ENCODE measurements around the gene GTF3A. TPM values are rescaled to one million over a fixed set of nuclear protein-coding genes. Genes with fewer than 3 reads are reported as not detected.
A peak's percentile ranks its signal among the peaks of the same experiment; 100 is the strongest.

GTF3A gene
- total and polyA plus RNA-seq, 2 of the 8 experiments (the other 6 are each of a cell fraction or from before 2014, with no cell fraction given): 41.6 to 96.5 TPM

- Histone ChIP-seq H3K79me1 (ENCODE audit: low read depth, low read length) (0 out of 2 replicates have a peak, but pooled peaks cover 3% of the 10 kb centered on the region), H3K18ac (ENCODE audit: extremely low read depth, low read length) (no peak overlapping the region; the same call in 1 of the 2 replicates), H3K27me3 (replicated peaks in 1 of 4; ENCODE audit: control insufficient read depth in 3 of 4, extremely low read depth in 1 of 4, insufficient read depth in 3 of 4, low read length in 3 of 4) (no peaks in the 10 kb centered on the region), H2AFZ (ENCODE audit: low read length) (0 out of 2 replicates have a peak overlapping the region, but pooled peaks have one; percentile 37), H3K9me3 (ENCODE audit: insufficient read depth in 2 of 2, low read depth in 1 of 2, low read length in 1 of 2) (no peaks in the 10 kb centered on the region), H2BK5ac (ENCODE audit: low read depth, low read length) (no peak overlapping the region; the same call in none of the 2 replicates), H2BK20ac (ENCODE audit: low read length) (no peak overlapping the region), H4K20me1 (replicated peaks in 1 of 2; ENCODE audit: control insufficient read depth in 1 of 2, insufficient read depth in 2 of 2, low read length in 2 of 2) (no peaks in the 10 kb centered on the region), H3K23me2 (ENCODE audit: low read depth, low read length) (peaks cover 7% of the 10 kb centered on the region), H3K27ac (ENCODE audit: low read depth, low read length) (peak overlapping the region; percentile 84; the same call in 1 of the 2 replicates), H2BK12ac (ENCODE audit: low read depth, low read length) (no peak overlapping the region), H3K23ac (ENCODE audit: insufficient read length) (no peak overlapping the region), H4K91ac (replicated peaks; ENCODE audit: insufficient read length, low read length) (no peak overlapping the region), H2BK120ac (replicated peaks; ENCODE audit: low read depth, low read length) (no peak overlapping the region), H2AK5ac (ENCODE audit: low read depth, low read length) (no peak overlapping the region), H4K8ac (ENCODE audit: extremely low read depth, insufficient read depth, low read length) (no peak overlapping the region), H3K4me2 (ENCODE audit: insufficient read depth in 1 of 2, low read depth in 2 of 2, low read length in 2 of 2) (peak overlapping the region; percentile 85 to 94), H3K79me2 (ENCODE audit: control insufficient read depth in 1 of 2, insufficient read depth in 2 of 2, low read length in 2 of 2) (peaks cover 0 to 33% of the 10 kb centered on the region in 2 experiments; a peak in 2 of 4 replicates), H4K5ac (ENCODE audit: insufficient read length, low read depth, low read length) (no peak overlapping the region), H3K36me3 (ENCODE audit: control insufficient read depth in 2 of 4, insufficient read depth in 4 of 4, low read length in 3 of 4) (no peaks in the 10 kb centered on the region), H3K4me3 (ENCODE audit: extremely low read depth in 1 of 4, insufficient read depth in 2 of 4, low read depth in 3 of 4, low read length in 4 of 4) (peak overlapping the region; percentile 74 to 89 (median 80)), H3K4me1 (replicated peaks in 1 of 4; ENCODE audit: control insufficient read depth in 3 of 4, insufficient read depth in 4 of 4, low read length in 3 of 4) (peaks cover 0 to 8% (median 1%) of the 10 kb centered on the region in 4 experiments; a peak in 4 of 7 replicates), H2BK15ac (ENCODE audit: low read length) (no peak overlapping the region), H3K14ac (ENCODE audit: insufficient read length) (no peak overlapping the region), H3K9ac (replicated peaks in 1 of 4; ENCODE audit: extremely low read depth in 1 of 4, low read depth in 3 of 4, low read length in 3 of 4) (peak overlapping the region; percentile 35 to 77 (median 60); a peak in 5 of 7 replicates), H3K4ac (replicated peaks; ENCODE audit: insufficient read length, low read depth, low read length) (no peak overlapping the region), H3K56ac (replicated peaks; ENCODE audit: insufficient read length, low read depth, low read length) (no peak overlapping the region)
- TF ChIP-seq RBBP5 (IDR thresholded peaks at IDR 0.05; ENCODE audit: borderline replicate concordance, low read depth, low read length) (peak; percentile 5; the same call in 1 of the 2 replicates), EGR1 (IDR thresholded peaks at IDR 0.05; ENCODE audit: borderline replicate concordance, low read depth, low read length) (no peak), KDM4A (IDR thresholded peaks at IDR 0.05; ENCODE audit: low read depth, low read length, severe bottlenecking) (peak; percentile 50)
- FAIRE-seq: no peak
- WGBS, 2 experiments (ENCODE audit: extremely low coverage in 1 of 2, insufficient coverage in 1 of 2, insufficient read length in 1 of 2, insufficient replicate concordance in 2 of 2, low coverage in 1 of 2, low lambda C conversion rate in 2 of 2, missing lambda C conversion rate in 1 of 2): 2% methylated on average over 31 of the region's 34 CpGs; no CpG with 5 or more reads in 1 of the 2 experiments
- ChIA-PET POLR2A (ENCODE audit: partially characterized antibody) (interaction anchor here (0.7 to 1.3 kb wide), 3 partner anchors 12 to 170 kb away, joined by 3 to 5 read pairs (median 4); partner anchors contain the start of gene LNX2), CTCF (ENCODE audit: partially characterized antibody) (interaction anchor here (0.8 to 1.4 kb wide), 5 partner anchors 26 to 465 kb away, joined by 3 to 4 read pairs (median 4); no protein-coding TSS in a partner anchor)
- peak in 1 of 2 experiments; percentile 70 for DNase-seq (ENCODE audit: low read depth in 1 of 2, low spot score in 2 of 2)
Measured at GRCh38 chr13:27450921-27451471, 26.6 kb downstream of the GTF3A start.
